Measurements from ENCODE around the gene SLC25A36.

SLC25A36 gene

GRCh38 chr3:140995881-140996280 is 54.2 kb downstream of the SLC25A36 start:
- TF ChIP-seq EGR1 (IDR thresholded peaks at IDR 0.05) (no peak), RAD21 (IDR thresholded peaks at IDR 0.05; ENCODE audit: low read depth) (no peak), NFIC (IDR thresholded peaks at IDR 0.05) (no peak), TCF12 (IDR thresholded peaks at IDR 0.05; ENCODE audit: low read depth) (no peak), YY1 (IDR thresholded peaks at IDR 0.05; ENCODE audit: low read depth) (no peak)

DNA sequence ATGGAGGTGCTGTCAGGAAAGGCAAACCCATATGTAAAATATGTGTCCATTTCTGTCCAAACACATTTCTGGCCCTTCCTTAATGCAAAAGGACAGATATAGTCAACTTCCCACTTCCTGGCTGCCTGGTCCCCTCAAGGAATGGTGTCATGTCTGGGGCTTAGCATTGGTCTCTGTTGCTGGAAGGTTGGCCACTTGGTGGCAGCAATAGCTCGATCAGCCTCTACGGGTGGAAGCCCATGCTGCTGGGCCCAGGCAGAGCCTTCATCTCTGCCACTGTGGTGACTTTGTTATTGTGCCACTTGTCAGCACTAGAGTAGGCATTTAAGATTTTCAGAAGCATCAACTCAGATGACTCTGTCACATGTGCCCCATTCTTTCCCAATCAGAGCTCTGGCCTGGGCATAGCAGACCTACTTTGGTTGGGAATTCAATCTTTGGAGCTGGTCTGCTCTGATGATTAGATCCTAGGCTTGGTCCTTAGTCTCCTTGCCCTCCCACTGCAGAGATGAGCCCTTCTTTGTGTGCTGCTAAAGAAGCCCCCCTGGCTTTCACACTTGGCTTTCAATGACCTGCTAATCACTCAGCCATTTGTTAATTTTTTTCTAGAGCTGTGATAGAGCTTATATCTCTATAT is 58.5 kb downstream of the SLC25A36 start:
- peak; percentile 88 for TF ChIP-seq RAD21 (IDR thresholded peaks at IDR 0.05; ENCODE audit: low read depth)
- TF ChIP-seq, protein P1, sequence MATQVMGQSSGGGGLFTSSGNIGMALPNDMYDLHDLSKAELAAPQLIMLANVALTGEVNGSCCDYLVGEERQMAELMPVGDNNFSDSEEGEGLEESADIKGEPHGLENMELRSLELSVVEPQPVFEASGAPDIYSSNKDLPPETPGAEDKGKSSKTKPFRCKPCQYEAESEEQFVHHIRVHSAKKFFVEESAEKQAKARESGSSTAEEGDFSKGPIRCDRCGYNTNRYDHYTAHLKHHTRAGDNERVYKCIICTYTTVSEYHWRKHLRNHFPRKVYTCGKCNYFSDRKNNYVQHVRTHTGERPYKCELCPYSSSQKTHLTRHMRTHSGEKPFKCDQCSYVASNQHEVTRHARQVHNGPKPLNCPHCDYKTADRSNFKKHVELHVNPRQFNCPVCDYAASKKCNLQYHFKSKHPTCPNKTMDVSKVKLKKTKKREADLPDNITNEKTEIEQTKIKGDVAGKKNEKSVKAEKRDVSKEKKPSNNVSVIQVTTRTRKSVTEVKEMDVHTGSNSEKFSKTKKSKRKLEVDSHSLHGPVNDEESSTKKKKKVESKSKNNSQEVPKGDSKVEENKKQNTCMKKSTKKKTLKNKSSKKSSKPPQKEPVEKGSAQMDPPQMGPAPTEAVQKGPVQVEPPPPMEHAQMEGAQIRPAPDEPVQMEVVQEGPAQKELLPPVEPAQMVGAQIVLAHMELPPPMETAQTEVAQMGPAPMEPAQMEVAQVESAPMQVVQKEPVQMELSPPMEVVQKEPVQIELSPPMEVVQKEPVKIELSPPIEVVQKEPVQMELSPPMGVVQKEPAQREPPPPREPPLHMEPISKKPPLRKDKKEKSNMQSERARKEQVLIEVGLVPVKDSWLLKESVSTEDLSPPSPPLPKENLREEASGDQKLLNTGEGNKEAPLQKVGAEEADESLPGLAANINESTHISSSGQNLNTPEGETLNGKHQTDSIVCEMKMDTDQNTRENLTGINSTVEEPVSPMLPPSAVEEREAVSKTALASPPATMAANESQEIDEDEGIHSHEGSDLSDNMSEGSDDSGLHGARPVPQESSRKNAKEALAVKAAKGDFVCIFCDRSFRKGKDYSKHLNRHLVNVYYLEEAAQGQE (IDR thresholded peaks at IDR 0.05; ENCODE audit: low read depth): no peak

- TF ChIP-seq RAD21 (IDR thresholded peaks at IDR 0.05; ENCODE audit: low read depth): no peak
- TF ChIP-seq, protein P2, sequence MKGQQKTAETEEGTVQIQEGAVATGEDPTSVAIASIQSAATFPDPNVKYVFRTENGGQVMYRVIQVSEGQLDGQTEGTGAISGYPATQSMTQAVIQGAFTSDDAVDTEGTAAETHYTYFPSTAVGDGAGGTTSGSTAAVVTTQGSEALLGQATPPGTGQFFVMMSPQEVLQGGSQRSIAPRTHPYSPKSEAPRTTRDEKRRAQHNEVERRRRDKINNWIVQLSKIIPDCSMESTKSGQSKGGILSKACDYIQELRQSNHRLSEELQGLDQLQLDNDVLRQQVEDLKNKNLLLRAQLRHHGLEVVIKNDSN (IDR thresholded peaks at IDR 0.05): no peak
- TF ChIP-seq TCF12 (IDR thresholded peaks at IDR 0.05; ENCODE audit: low read depth): no peak
- no peak for TF ChIP-seq EP300 (IDR thresholded peaks at IDR 0.05; ENCODE audit: borderline replicate concordance)
- TF ChIP-seq, protein P3, sequence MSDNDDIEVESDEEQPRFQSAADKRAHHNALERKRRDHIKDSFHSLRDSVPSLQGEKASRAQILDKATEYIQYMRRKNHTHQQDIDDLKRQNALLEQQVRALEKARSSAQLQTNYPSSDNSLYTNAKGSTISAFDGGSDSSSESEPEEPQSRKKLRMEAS (IDR thresholded peaks at IDR 0.05): no peak
- no peak for TF ChIP-seq YY1 (IDR thresholded peaks at IDR 0.05; ENCODE audit: low read depth)
- no peak for TF ChIP-seq EGR1 (IDR thresholded peaks at IDR 0.05)
- TF ChIP-seq CREB1 (IDR thresholded peaks at IDR 0.05; ENCODE audit: low read depth): no peak
- TF ChIP-seq FOXM1 (IDR thresholded peaks at IDR 0.05; ENCODE audit: borderline replicate concordance, low read depth): no peak
- no peak for TF ChIP-seq ZBTB7A (IDR thresholded peaks at IDR 0.05; ENCODE audit: low read depth)
- TF ChIP-seq CEBPB (IDR thresholded peaks at IDR 0.05): no peak
- TF ChIP-seq, protein P1 (IDR thresholded peaks at IDR 0.05; ENCODE audit: low read depth): no peak
- TF ChIP-seq NFIC (IDR thresholded peaks at IDR 0.05): no peak
- TF ChIP-seq TEAD4 (IDR thresholded peaks at IDR 0.05): no peak
- TF ChIP-seq TAF1 (IDR thresholded peaks at IDR 0.05; ENCODE audit: low read depth): no peak
These were observed 59.0 kb downstream of the SLC25A36 start for GRCh38 chr3:141000686-141001085.

- TF ChIP-seq CREB1 (IDR thresholded peaks at IDR 0.05; ENCODE audit: low read depth) (no peak), YY1 (IDR thresholded peaks at IDR 0.05; ENCODE audit: low read depth) (no peak), ZBTB7A (IDR thresholded peaks at IDR 0.05; ENCODE audit: low read depth) (no peak), TCF12 (IDR thresholded peaks at IDR 0.05; ENCODE audit: low read depth) (no peak)
- TF ChIP-seq, protein P3 (IDR thresholded peaks at IDR 0.05): no peak
- TF ChIP-seq, protein P1 (IDR thresholded peaks at IDR 0.05; ENCODE audit: low read depth): no peak
These were observed 64.7 kb downstream of the SLC25A36 start for GRCh38 chr3:141006344-141006743.

- no peak for TF ChIP-seq CREB1 (IDR thresholded peaks at IDR 0.05; ENCODE audit: low read depth)
- no peak for TF ChIP-seq TAF1 (IDR thresholded peaks at IDR 0.05; ENCODE audit: low read depth)
- TF ChIP-seq, protein P1 (IDR thresholded peaks at IDR 0.05; ENCODE audit: low read depth): no peak
- TF ChIP-seq TCF12 (IDR thresholded peaks at IDR 0.05; ENCODE audit: low read depth): no peak
These were observed 67.9 kb downstream of the SLC25A36 start for GRCh38 chr3:141009496-141009895.

Data from Ishikawa (cell line).